GM12878 (cell line): ENCODE measurements around the gene SLC6A3. TPM values are rescaled to one million over a fixed set of nuclear protein-coding genes. Genes with fewer than 3 reads are reported as not detected.
A peak's percentile ranks its signal among the peaks of the same experiment; 100 is the strongest.

Experiments
- ATAC-seq: fragments of 200-7000 bp; cut with Tn5 transposase; 3 replicates; pipeline ENCODE4 v1.9.1; 2020; ENCODE audit warnings: mild to moderate bottlenecking, moderate library complexity
- BruUV-seq: library from RNA; stranded (reverse); fragments of 400-500 nt; replicated peaks from 2 replicates; lab custom pipeline; 2021; lab: Mats Ljungman, UMichigan
- CTCF ChIA-PET: fragments of 300-600 bp; sonication (Branson Sonifier 250); formaldehyde crosslinking; extraction: SDS; loops from one replicate; lab custom pipeline; 2021; ENCODE audit warnings: inconsistent platforms; lab: Yijun Ruan, JAX
- POLR2A ChIA-PET: fragments of 350-600 bp; formaldehyde crosslinking; extraction: SDS; loops from one replicate; lab custom pipeline; 2021; ENCODE audit warnings: inconsistent platforms; lab: Charles Lee
- RAD21 ChIA-PET: fragments of 300-600 bp; sonication (Branson Sonifier 250); formaldehyde crosslinking; loops from one replicate; lab custom pipeline; 2023; ENCODE audit warnings: antibody characterized with exemption; ENCODE audit not compliant: unreplicated experiment; lab: Charles Lee
- SMC1A ChIA-PET: fragments of 300-600 bp; sonication (Branson Sonifier 250); formaldehyde crosslinking; loops from one replicate; lab custom pipeline; 2023; ENCODE audit not compliant: unreplicated experiment, uncharacterized antibody; lab: Charles Lee
- DNase-seq: peaks from one replicate; pipeline ENCODE4 v3.0.0-alpha.2; 2011; ENCODE audit warnings: low read depth, low spot score
- FAIRE-seq: peaks from 3 replicates; lab custom pipeline; 2011; peaks lifted over from hg19 to GRCh38; lab: Jason Lieb, UNC
- H2AFZ ChIP-seq: 2 replicates; pipeline ENCODE4 v1.6.0; 2011; ENCODE audit warnings: low read depth, low read length, control low read depth; ENCODE audit not compliant: control insufficient read depth
- H3K27ac ChIP-seq: 2 replicates; pipeline ENCODE4 v1.5.1; 2011; ENCODE audit warnings: control low read depth; ENCODE audit not compliant: control insufficient read depth, insufficient read depth
- H3K27me3 ChIP-seq, 2 experiments: replicated peaks in 1 of 2; 2 replicates each; pipeline versions ENCODE4 v1.6.0 to v1.6.1; 2011; ENCODE audit warnings: low read length in 1 of 2; ENCODE audit not compliant: control insufficient read depth in 2 of 2, insufficient read depth in 2 of 2
- H3K36me3 ChIP-seq, 2 experiments: 2 replicates each; pipeline ENCODE4 v1.5.1; 2011; ENCODE audit warnings: low read length in 1 of 2; ENCODE audit not compliant: control insufficient read depth in 2 of 2, insufficient read depth in 2 of 2
- H3K4me1 ChIP-seq: 2 replicates; pipeline ENCODE4 v1.6.1; 2011; ENCODE audit warnings: mild to moderate bottlenecking, low read length, moderate library complexity, mixed read lengths; ENCODE audit not compliant: control insufficient read depth, insufficient read depth
- H3K4me2 ChIP-seq: 2 replicates; pipeline ENCODE4 v1.6.0; 2011; ENCODE audit warnings: control low read depth; ENCODE audit not compliant: control insufficient read depth, insufficient read depth
- H3K4me3 ChIP-seq: fragments of 200-600 bp; sonication (generic); 2 replicates; pipeline ENCODE4 v1.5.1; 2016
- H3K79me2 ChIP-seq: 2 replicates; pipeline ENCODE4 v1.6.0; 2011; ENCODE audit warnings: low read length; ENCODE audit not compliant: control insufficient read depth, insufficient read depth
- H3K9ac ChIP-seq: 2 replicates; pipeline ENCODE4 v1.8.0; 2011; ENCODE audit warnings: low read length, control low read depth, mixed read lengths; ENCODE audit not compliant: control insufficient read depth, insufficient read depth
- H3K9me3 ChIP-seq: replicated peaks from 3 replicates; pipeline ENCODE4 v1.5.1; 2011; ENCODE audit warnings: mild to moderate bottlenecking, low read length; ENCODE audit not compliant: control insufficient read depth, insufficient read depth
- H4K20me1 ChIP-seq: 2 replicates; pipeline ENCODE4 v1.6.0; 2011; ENCODE audit not compliant: control insufficient read depth, insufficient read depth
- ATF2 ChIP-seq: IDR thresholded peaks from 2 replicates; pipeline ENCODE4 v1.6.1; 2012; ENCODE audit warnings: low read length, inconsistent platforms
- BHLHE40 ChIP-seq, 2 experiments: fragments of 450-650 bp in 1 of 2; IDR thresholded peaks; 2 replicates each; pipeline ENCODE4 v1.6.1; 2011 to 2017; ENCODE audit warnings: low read depth in 2 of 2, borderline replicate concordance in 1 of 2, improper control_type of control experiment in 1 of 2, low read length in 1 of 2, mild to moderate bottlenecking in 1 of 2
- EGR1 ChIP-seq, 2 experiments: IDR thresholded peaks; 1 replicate in 1 of 2; 2 replicates in 1 of 2; pipeline ENCODE4 v1.6.1; 2011 to 2012; ENCODE audit warnings: low read depth in 2 of 2, low read length in 2 of 2, borderline replicate concordance in 1 of 2, mild to moderate bottlenecking in 1 of 2, moderate library complexity in 1 of 2
- IRF3 ChIP-seq: fragments of 450-650 bp; IDR thresholded peaks from 2 replicates; pipeline ENCODE4 v1.6.1; 2014; ENCODE audit warnings: mild to moderate bottlenecking
- POLR2AphosphoS5 ChIP-seq: IDR thresholded peaks from 2 replicates; pipeline ENCODE4 v1.6.1; 2011; ENCODE audit warnings: mild to moderate bottlenecking, low read length, inconsistent platforms
- SIN3A ChIP-seq: IDR thresholded peaks from 2 replicates; pipeline ENCODE4 v1.6.1; 2012; ENCODE audit warnings: low read depth, low read length, improper control_type of control experiment
- ZNF592 ChIP-seq: fragments of 450-650 bp; IDR thresholded peaks from 2 replicates; pipeline ENCODE4 v1.6.1; 2017; ENCODE audit warnings: mild to moderate bottlenecking, moderate library complexity
- WGBS: methylation state at CpG from one replicate; pipeline ENCODE4 v1.1.6; 2016; ENCODE audit warnings: low lambda C conversion rate; ENCODE audit not compliant: insufficient replicate concordance, insufficient coverage; ENCODE audit errors: missing lambda C conversion rate; 5-methylcytosine and 5-hydroxymethylcytosine counted together
- in situ Hi-C: fragments of 300-500 bp; cut with MboI; formaldehyde crosslinking; loops from 9 replicates; pipeline ENCODE4 v1.14.3; 2018; ENCODE audit warnings: mixed read lengths
- intact Hi-C: fragments of 100-400 bp; cut with micrococcal nuclease; formaldehyde crosslinking; loops from one replicate; pipeline ENCODE4 v1.14.2; 2022; ENCODE audit not compliant: unreplicated experiment
- polyA plus RNA-seq, 11 experiments: library from polyadenylated mRNA; depleted of rRNA in 4 of 11; unstranded in 6 of 11; stranded (reverse) in 5 of 11; fragments of >200 nt; fragmentation: Nextera tagmentation in 4 of 11; fragmentation: Illumina TruSeq in 1 of 11; extraction: Ambion mirVana in 4 of 11; extraction: Trizol in 1 of 11; gene quantifications; 1 replicate in 1 of 11; 2 replicates in 10 of 11; pipeline versions ENCODE4 v1.2.1 to v1.2.3, GENCODE V29; 2011 to 2016; ENCODE audit warnings: inconsistent platforms in 2 of 11, missing spikeins in 2 of 11, low read depth in 1 of 11
- total RNA-seq, 4 experiments: library from RNA; depleted of rRNA in 3 of 4; stranded (reverse); fragments of >200 nt in 3 of 4; fragmentation: Illumina TruSeq in 1 of 4; extraction: Trizol in 1 of 4; gene quantifications; 2 replicates each; pipeline versions ENCODE4 v1.2.1 to v1.2.3, GENCODE V29; 2013 to 2021

Gene SLC6A3
- total and polyA plus RNA-seq, 10 of the 15 experiments (the other 5 are each of a cell fraction or from before 2014, with no cell fraction given): 0.01 TPM; not detected in 9

- FAIRE-seq (no peak), DNase-seq (no peak), ATAC-seq (no peak)
- no peak overlapping the region for H3K4me2 ChIP-seq
- TF ChIP-seq SIN3A (no peak), POLR2AphosphoS5 (no peak)
- H3K79me2 ChIP-seq: no peaks in the 10 kb centered on the region
- ChIA-PET RAD21 (no interaction called here), POLR2A (no interaction called here), SMC1A (interaction anchor here (0.6 kb wide), 1 partner anchor 67 kb away, joined by 5 read pairs; no protein-coding TSS in a partner anchor), CTCF (interaction anchor here (0.6 kb wide), 1 partner anchor 17 kb away, joined by 3 read pairs; no protein-coding TSS in a partner anchor)
- no peaks in the 10 kb centered on the region; the same call in 1 of the 2 replicates for H4K20me1 ChIP-seq
- no peak overlapping the region for H3K4me3 ChIP-seq
- no peaks in the 10 kb centered on the region for H3K9me3 ChIP-seq
- H3K27me3 ChIP-seq: no peaks in the 10 kb centered on the region; a peak in 2 of 4 replicates
- in situ Hi-C loops (no loop called here), intact Hi-C loops (no loop called here)
- H3K9ac ChIP-seq: no peak overlapping the region
- WGBS: 62% methylated on average over 7 of the region's 7 CpGs
- no TSS peak for BruUV-seq
- H2AFZ ChIP-seq: no peak overlapping the region
- H3K36me3 ChIP-seq: no peaks in the 10 kb centered on the region
- peaks cover 9% of the 10 kb centered on the region for H3K4me1 ChIP-seq
- H3K27ac ChIP-seq: no peak overlapping the region
These were observed 77.0 kb downstream of the SLC6A3 start for GRCh38 chr5:1368236-1368635.

- DNase-seq (no peak), FAIRE-seq (no peak)
- no peak overlapping the region for H3K4me3 ChIP-seq
- H3K4me1 ChIP-seq: peaks cover 9% of the 10 kb centered on the region
- no peaks in the 10 kb centered on the region for H4K20me1 ChIP-seq
- ChIA-PET POLR2A (no interaction called here), RAD21 (no interaction called here)
- no peaks in the 10 kb centered on the region for H3K36me3 ChIP-seq
- H3K79me2 ChIP-seq: no peaks in the 10 kb centered on the region
- intact Hi-C loops: no loop called here
- no peak for TF ChIP-seq ZNF592
- no peak for TF ChIP-seq ATF2
- TF ChIP-seq BHLHE40 (IDR thresholded peaks at IDR 0.05; ENCODE audit: borderline replicate concordance in 1 of 2, low read depth in 2 of 2, low read length in 1 of 2): peak in 1 of 2 experiments; percentile 41; a peak in 1 of 4 replicates
- no peak for TF ChIP-seq EGR1 (IDR thresholded peaks at IDR 0.05; ENCODE audit: borderline replicate concordance in 1 of 2, low read depth in 2 of 2, low read length in 2 of 2)
- no peak for TF ChIP-seq IRF3
- TF ChIP-seq, all 136 proteins: peak for 1
- in situ Hi-C loops: no loop called here
- Histone ChIP-seq H3K9me3 (no peaks in the 10 kb centered on the region), H3K9ac (no peak overlapping the region), H2AFZ (no peak overlapping the region), H3K27me3 (no peaks in the 10 kb centered on the region; a peak in 2 of 4 replicates), H3K4me2 (no peak overlapping the region), H3K27ac (no peak overlapping the region)
- ATAC-seq: peak; percentile 44
- BruUV-seq: no TSS peak
- SMC1A ChIA-PET: no interaction called here
- CTCF ChIA-PET: no interaction called here
- WGBS: 6% methylated on average over 7 of the region's 7 CpGs
These were observed 78.1 kb downstream of the SLC6A3 start for GRCh38 chr5:1367149-1367548.
